Endothelial cell (in vitro differentiated cells): ENCODE data around the gene ITPK1. TPM values are rescaled to one million over a fixed set of nuclear protein-coding genes. Genes with fewer than 3 reads are reported as not detected.

ENCODE experiments used
- DNase-seq: peaks from one replicate; pipeline ENCODE4 v3.0.0; 2021; ENCODE audit warnings: low spot score
- H3K27ac Mint-ChIP-seq: one replicate; pipeline ENCODE4 v1.8.0; 2021; ENCODE audit warnings: mixed read lengths, inconsistent platforms; ENCODE audit not compliant: unreplicated experiment
- H3K27me3 Mint-ChIP-seq: one replicate; pipeline ENCODE4 v1.8.0; 2021; ENCODE audit warnings: mild to moderate bottlenecking, moderate library complexity, mixed read lengths, inconsistent platforms; ENCODE audit not compliant: unreplicated experiment
- H3K36me3 Mint-ChIP-seq: one replicate; pipeline ENCODE4 v1.8.0; 2021; ENCODE audit warnings: mild to moderate bottlenecking, low read depth, mixed read lengths, inconsistent platforms; ENCODE audit not compliant: unreplicated experiment
- H3K4me1 Mint-ChIP-seq: one replicate; pipeline ENCODE4 v1.8.0; 2021; ENCODE audit warnings: mild to moderate bottlenecking, mixed read lengths, inconsistent platforms; ENCODE audit not compliant: unreplicated experiment
- H3K4me3 Mint-ChIP-seq: one replicate; pipeline ENCODE4 v1.8.0; 2021; ENCODE audit warnings: mild to moderate bottlenecking, mixed read lengths, inconsistent platforms; ENCODE audit not compliant: unreplicated experiment
- H3K9me3 Mint-ChIP-seq: one replicate; pipeline ENCODE4 v1.8.0; 2021; ENCODE audit warnings: mixed read lengths, inconsistent platforms; ENCODE audit not compliant: unreplicated experiment
- total RNA-seq: library from RNA; stranded (reverse); fragmentation: NEBNext Ultra II Directional; extraction: Animal tissue kit (Norgen Biotek cat#: 25700); gene quantifications from one replicate; pipeline ENCODE4 v1.2.1, GENCODE V29; 2021; ENCODE audit not compliant: unreplicated experiment
- TF ChIP-seq, protein P1 (sequence below): fragments of 200-600 bp; sonication (generic); IDR thresholded peaks from one replicate; pipeline ENCODE4 v1.5.0; 2021; ENCODE audit warnings: antibody characterized with exemption; ENCODE audit not compliant: unreplicated experiment

The ITPK1 gene
- total RNA-seq, 1 donor from 2014 or later, result 39.2 TPM

DNA sequence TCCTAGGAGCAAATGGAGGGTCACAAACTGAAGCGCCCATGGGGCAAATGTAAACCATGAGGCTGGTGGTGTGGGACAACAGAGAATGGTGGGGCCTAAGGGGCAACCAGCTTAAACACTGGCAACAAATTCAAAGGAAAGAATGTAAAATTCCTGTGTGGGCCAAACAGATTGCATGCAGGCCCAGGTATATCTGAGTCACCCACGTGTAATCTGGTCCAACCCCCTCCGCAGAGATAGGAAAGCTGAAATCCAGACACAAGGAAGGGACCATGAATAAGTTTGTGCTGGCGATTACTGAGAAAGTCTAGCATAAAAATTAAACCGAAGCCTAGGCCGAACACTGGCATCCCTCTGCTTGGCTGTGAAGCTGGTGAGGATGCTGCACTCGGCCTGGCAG is 71.6 kb downstream of the ITPK1 start:
- H3K4me3 Mint-ChIP-seq, result no peak overlapping the region
- TF ChIP-seq, protein P1, sequence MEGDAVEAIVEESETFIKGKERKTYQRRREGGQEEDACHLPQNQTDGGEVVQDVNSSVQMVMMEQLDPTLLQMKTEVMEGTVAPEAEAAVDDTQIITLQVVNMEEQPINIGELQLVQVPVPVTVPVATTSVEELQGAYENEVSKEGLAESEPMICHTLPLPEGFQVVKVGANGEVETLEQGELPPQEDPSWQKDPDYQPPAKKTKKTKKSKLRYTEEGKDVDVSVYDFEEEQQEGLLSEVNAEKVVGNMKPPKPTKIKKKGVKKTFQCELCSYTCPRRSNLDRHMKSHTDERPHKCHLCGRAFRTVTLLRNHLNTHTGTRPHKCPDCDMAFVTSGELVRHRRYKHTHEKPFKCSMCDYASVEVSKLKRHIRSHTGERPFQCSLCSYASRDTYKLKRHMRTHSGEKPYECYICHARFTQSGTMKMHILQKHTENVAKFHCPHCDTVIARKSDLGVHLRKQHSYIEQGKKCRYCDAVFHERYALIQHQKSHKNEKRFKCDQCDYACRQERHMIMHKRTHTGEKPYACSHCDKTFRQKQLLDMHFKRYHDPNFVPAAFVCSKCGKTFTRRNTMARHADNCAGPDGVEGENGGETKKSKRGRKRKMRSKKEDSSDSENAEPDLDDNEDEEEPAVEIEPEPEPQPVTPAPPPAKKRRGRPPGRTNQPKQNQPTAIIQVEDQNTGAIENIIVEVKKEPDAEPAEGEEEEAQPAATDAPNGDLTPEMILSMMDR, result no peak
- H3K36me3 Mint-ChIP-seq, result no peaks in the 10 kb centered on the region
- H3K9me3 Mint-ChIP-seq, result no peaks in the 10 kb centered on the region
- peaks cover 37% of the 10 kb centered on the region for H3K4me1 Mint-ChIP-seq
- peaks cover 7% of the 10 kb centered on the region for H3K27me3 Mint-ChIP-seq
- H3K27ac Mint-ChIP-seq, result no peak overlapping the region
- DNase-seq, result no peak

DNA sequence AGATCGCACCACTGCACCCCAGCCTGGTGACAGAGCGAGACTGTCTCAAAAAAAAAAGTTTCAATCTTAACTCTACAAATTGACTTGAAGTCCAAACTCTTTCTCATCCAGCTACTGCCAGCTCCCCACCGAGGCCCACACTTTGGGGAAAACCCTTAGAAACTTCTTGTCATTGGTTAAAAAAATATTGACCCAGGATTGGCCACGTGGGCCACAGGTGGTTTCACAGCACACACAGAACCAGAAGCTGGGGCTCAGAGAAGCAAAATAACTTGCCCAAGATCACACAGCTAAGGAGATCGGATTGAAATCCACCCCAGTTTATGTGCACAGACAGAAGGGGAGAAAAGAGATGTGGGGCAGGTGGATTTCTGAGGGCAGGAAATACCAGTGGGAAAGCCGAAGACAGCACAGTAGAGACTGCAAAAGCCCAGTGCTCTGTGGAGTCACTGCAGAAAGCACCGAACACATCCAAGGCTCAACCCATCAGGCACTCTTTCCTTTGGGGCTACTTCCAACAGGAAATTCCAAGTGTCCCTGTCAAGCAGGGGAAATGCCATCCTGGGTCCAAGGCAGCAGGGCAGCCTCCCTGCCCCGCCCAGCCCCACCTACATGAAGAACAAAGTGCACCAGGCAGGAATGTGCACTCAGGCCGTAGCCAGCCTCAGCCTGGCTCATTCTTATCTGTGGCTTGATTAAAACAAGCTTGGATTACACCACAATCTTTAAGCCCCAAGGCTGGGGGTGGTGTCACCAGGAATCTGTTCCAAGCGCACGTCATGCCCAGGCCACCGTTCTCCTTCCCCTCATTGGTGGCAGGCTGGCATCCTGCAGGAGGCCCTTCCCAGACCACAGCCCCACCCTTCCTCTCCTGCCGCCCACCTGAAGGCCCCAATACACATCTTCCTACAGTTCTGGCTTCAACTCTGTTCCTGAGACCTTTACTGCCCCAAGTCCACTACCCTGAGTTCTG is 72.5 kb downstream of the ITPK1 start:
- no peaks in the 10 kb centered on the region for H3K36me3 Mint-ChIP-seq
- peaks cover 7% of the 10 kb centered on the region for H3K27me3 Mint-ChIP-seq
- peaks cover 32% of the 10 kb centered on the region for H3K4me1 Mint-ChIP-seq
- TF ChIP-seq, protein P1, result no peak
- no peak for DNase-seq
- no peak overlapping the region for H3K27ac Mint-ChIP-seq
- no peak overlapping the region for H3K4me3 Mint-ChIP-seq
- H3K9me3 Mint-ChIP-seq, result no peaks in the 10 kb centered on the region

DNA sequence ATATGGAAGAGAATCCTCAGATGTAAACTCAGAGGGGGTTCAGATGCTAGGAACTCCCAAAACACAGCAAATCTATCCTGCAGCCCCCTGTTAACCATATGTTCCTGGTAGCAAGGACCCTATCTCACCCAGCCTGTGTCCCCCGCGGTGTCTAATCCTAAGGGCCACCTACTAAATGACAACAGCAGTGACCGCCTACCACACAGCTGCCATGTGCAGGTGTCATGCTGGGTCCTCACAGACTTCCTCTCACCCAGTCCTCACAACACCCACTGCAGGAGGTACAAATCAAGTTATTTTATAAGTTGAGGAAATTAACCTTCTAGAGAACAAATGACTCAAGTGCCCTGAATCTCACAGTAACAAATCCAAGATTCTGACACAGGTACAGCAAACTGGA is 73.9 kb downstream of the ITPK1 start:
- Mint-ChIP-seq H3K4me1 (peaks cover 32% of the 10 kb centered on the region), H3K36me3 (no peaks in the 10 kb centered on the region), H3K4me3 (no peak overlapping the region), H3K27ac (no peak overlapping the region), H3K9me3 (no peaks in the 10 kb centered on the region), H3K27me3 (peaks cover 7% of the 10 kb centered on the region)
- no peak for DNase-seq
- TF ChIP-seq, protein P1, result no peak

DNA sequence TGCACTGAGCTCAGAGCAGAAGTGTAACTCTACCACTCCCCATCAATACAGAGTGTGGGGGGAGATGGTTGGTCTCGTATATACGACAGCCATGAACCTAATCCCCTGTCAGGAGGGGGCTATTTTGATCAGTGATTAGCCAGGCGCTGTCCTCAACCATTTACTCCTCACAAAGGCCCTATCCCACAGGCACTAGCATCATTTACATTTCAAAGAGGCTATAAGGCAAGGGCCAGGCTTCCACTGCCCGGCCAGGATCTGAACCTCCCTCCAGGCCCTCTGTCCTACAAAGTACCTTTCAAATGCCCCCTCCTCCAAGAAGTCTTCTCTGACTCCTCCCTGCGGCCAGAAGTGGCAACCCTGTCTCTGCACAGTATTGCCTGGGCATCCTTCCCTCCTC is 74.7 kb downstream of the ITPK1 start:
- no peak overlapping the region for H3K27ac Mint-ChIP-seq
- DNase-seq, result no peak
- H3K27me3 Mint-ChIP-seq, result peaks cover 5% of the 10 kb centered on the region
- TF ChIP-seq, protein P1, result no peak
- no peaks in the 10 kb centered on the region for H3K9me3 Mint-ChIP-seq
- H3K4me1 Mint-ChIP-seq, result peaks cover 24% of the 10 kb centered on the region
- no peak overlapping the region for H3K4me3 Mint-ChIP-seq
- no peaks in the 10 kb centered on the region for H3K36me3 Mint-ChIP-seq

DNA sequence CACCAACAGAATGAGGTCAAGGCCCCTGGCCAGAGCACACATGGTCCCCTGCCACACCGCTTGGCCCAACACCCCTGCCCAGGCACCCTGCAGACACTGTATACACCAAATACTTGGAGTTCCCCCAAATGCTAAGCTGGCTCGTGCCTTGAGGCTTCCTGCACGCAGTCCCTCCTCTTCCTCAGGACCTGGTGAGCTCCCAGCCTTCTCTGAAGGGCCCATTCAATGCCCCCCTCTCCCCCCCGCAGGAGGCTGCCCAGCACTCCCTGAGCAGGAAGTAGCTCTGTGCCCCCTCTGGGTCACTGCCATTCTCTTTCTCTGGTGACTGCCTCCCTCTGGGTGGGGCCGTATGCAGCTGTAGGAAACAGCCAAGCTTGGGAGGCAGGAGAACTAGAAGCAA is 75.3 kb downstream of the ITPK1 start:
- no peak overlapping the region for H3K27ac Mint-ChIP-seq

More for the DNA sequence above, 75.3 kb downstream of the ITPK1 start:
- Mint-ChIP-seq H3K36me3 (no peaks in the 10 kb centered on the region), H3K27me3 (peaks cover 5% of the 10 kb centered on the region), H3K9me3 (no peaks in the 10 kb centered on the region), H3K4me3 (no peak overlapping the region), H3K4me1 (peaks cover 19% of the 10 kb centered on the region)
- TF ChIP-seq, protein P1, result no peak
- no peak for DNase-seq
